ENCODE results near the gene SUSD1.

GRCh38 chr9:112009656-112010055, 165.4 kb downstream of the SUSD1 start:
- TF ChIP-seq CTCF (IDR thresholded peaks at IDR 0.05) (no peak), POLR2AphosphoS5 (IDR thresholded peaks at IDR 0.05) (no peak)
